T-helper 1 cell treated with Interleukin-12 subunit alpha and Interleukin-12 subunit beta and Interleukin-4 antibody, amounts not matched to agents 30 μg/mL and 1 μg/mL, for 36 hours (primary cell): ENCODE data around the gene DENND1A.
A peak's percentile ranks its signal among the peaks of the same experiment; 100 is the strongest.
"Not testable (repeated sequence)": the region's sequence is repeated elsewhere in the genome, so short reads cannot be mapped to it uniquely, and the experiment has no call there.

Source experiments
- H3K27ac Mint-ChIP-seq: one replicate; pipeline ENCODE4 v1.8.0; 2021; ENCODE audit warnings: mild to moderate bottlenecking, mixed read lengths
- H3K27me3 Mint-ChIP-seq: one replicate; pipeline ENCODE4 v1.8.0; 2021; ENCODE audit warnings: low read depth, mixed read lengths
- H3K36me3 Mint-ChIP-seq: one replicate; pipeline ENCODE4 v1.8.0; 2021; ENCODE audit warnings: low read depth, mixed read lengths
- H3K4me1 Mint-ChIP-seq: one replicate; pipeline ENCODE4 v1.8.0; 2021; ENCODE audit warnings: low read depth, mixed read lengths
- H3K4me3 Mint-ChIP-seq: one replicate; pipeline ENCODE4 v1.8.0; 2021; ENCODE audit warnings: mild to moderate bottlenecking, moderate library complexity, mixed read lengths
- H3K9me3 Mint-ChIP-seq: one replicate; pipeline ENCODE4 v1.8.0; 2021; ENCODE audit warnings: mixed read lengths

Gene DENND1A

GRCh38 chr9:123929870-123930831 lies at the start of gene DENND1A:
Gene DENND1A, minus strand, starts transcription at chr9:123930126. Its CDS starts 221 bp downstream, at chr9:123929905.
- Mint-ChIP-seq H3K36me3 (peaks cover 7% of the 10 kb centered on the region), H3K27me3 (peaks cover 18% of the 10 kb centered on the region), H3K27ac (peak within 1 kb of the TSS; percentile 84), H3K4me1 (peaks cover 26% of the 10 kb centered on the region), H3K4me3 (peak within 1 kb of the TSS; percentile 91), H3K9me3 (no peaks in the 10 kb centered on the region)

- Mint-ChIP-seq H3K4me1 (no peaks in the 10 kb centered on the region), H3K27ac (no peak overlapping the region), H3K36me3 (no peaks in the 10 kb centered on the region), H3K4me3 (no peak overlapping the region), H3K9me3 (peaks cover 4% of the 10 kb centered on the region), H3K27me3 (peaks cover 12% of the 10 kb centered on the region)
Measured at GRCh38 chr9:123978981-123979380, 49.1 kb upstream of the DENND1A start.

- not testable (repeated sequence) for H3K27me3 Mint-ChIP-seq, H3K36me3 Mint-ChIP-seq, H3K4me3 Mint-ChIP-seq, H3K4me1 Mint-ChIP-seq, H3K9me3 Mint-ChIP-seq, H3K27ac Mint-ChIP-seq
Measured at GRCh38 chr9:123976579-123976978, 46.7 kb upstream of the DENND1A start.

- Mint-ChIP-seq H3K36me3 (no peaks in the 10 kb centered on the region), H3K4me3 (no peak overlapping the region), H3K27ac (no peak overlapping the region), H3K9me3 (peaks cover 4% of the 10 kb centered on the region), H3K27me3 (peaks cover 5% of the 10 kb centered on the region), H3K4me1 (no peaks in the 10 kb centered on the region)
Measured at GRCh38 chr9:123975871-123976270, 45.9 kb upstream of the DENND1A start.

- Mint-ChIP-seq H3K4me1 (no peaks in the 10 kb centered on the region), H3K4me3 (no peak overlapping the region), H3K36me3 (no peaks in the 10 kb centered on the region), H3K27ac (no peak overlapping the region), H3K27me3 (peaks cover 5% of the 10 kb centered on the region), H3K9me3 (peaks cover 4% of the 10 kb centered on the region)
Measured at GRCh38 chr9:123974471-123974870, 44.5 kb upstream of the DENND1A start.

GRCh38 chr9:123973590-123974223 lies 43.8 kb upstream of the DENND1A start:
- H3K27ac Mint-ChIP-seq = no peak overlapping the region
- H3K4me3 Mint-ChIP-seq = no peak overlapping the region
- H3K36me3 Mint-ChIP-seq = no peaks in the 10 kb centered on the region
- H3K9me3 Mint-ChIP-seq = no peaks in the 10 kb centered on the region
- no peaks in the 10 kb centered on the region for H3K27me3 Mint-ChIP-seq
- no peaks in the 10 kb centered on the region for H3K4me1 Mint-ChIP-seq

- Mint-ChIP-seq H3K36me3 (no peaks in the 10 kb centered on the region), H3K4me3 (no peak overlapping the region), H3K27me3 (peaks cover under 1% of the 10 kb centered on the region), H3K4me1 (no peaks in the 10 kb centered on the region), H3K27ac (no peak overlapping the region), H3K9me3 (no peaks in the 10 kb centered on the region)
Measured at GRCh38 chr9:123972618-123973017, 42.7 kb upstream of the DENND1A start.

- Mint-ChIP-seq H3K36me3 (peaks cover 2% of the 10 kb centered on the region), H3K4me1 (peaks cover 8% of the 10 kb centered on the region), H3K4me3 (no peak overlapping the region), H3K27ac (no peak overlapping the region), H3K27me3 (peaks cover 23% of the 10 kb centered on the region), H3K9me3 (no peaks in the 10 kb centered on the region)
Measured at GRCh38 chr9:123967323-123967722, 37.4 kb upstream of the DENND1A start.

- Mint-ChIP-seq H3K4me3 (no peak overlapping the region), H3K4me1 (peaks cover 8% of the 10 kb centered on the region), H3K27ac (no peak overlapping the region), H3K36me3 (peaks cover 2% of the 10 kb centered on the region), H3K9me3 (no peaks in the 10 kb centered on the region), H3K27me3 (peaks cover 23% of the 10 kb centered on the region)
Measured at GRCh38 chr9:123965801-123966686, 36.1 kb upstream of the DENND1A start.

GRCh38 chr9:123964761-123965160 lies 34.8 kb upstream of the DENND1A start:
- Mint-ChIP-seq H3K27ac (no peak overlapping the region), H3K9me3 (no peaks in the 10 kb centered on the region), H3K4me3 (no peak overlapping the region), H3K27me3 (peaks cover 30% of the 10 kb centered on the region), H3K4me1 (peaks cover 8% of the 10 kb centered on the region), H3K36me3 (peaks cover 2% of the 10 kb centered on the region)

- Mint-ChIP-seq H3K27ac (no peak overlapping the region), H3K9me3 (no peaks in the 10 kb centered on the region), H3K4me3 (no peak overlapping the region), H3K36me3 (peaks cover 2% of the 10 kb centered on the region), H3K27me3 (peaks cover 25% of the 10 kb centered on the region), H3K4me1 (peaks cover 8% of the 10 kb centered on the region)
Measured at GRCh38 chr9:123960965-123961364, 31.0 kb upstream of the DENND1A start.

- Mint-ChIP-seq H3K27me3 (peaks cover 19% of the 10 kb centered on the region), H3K36me3 (peaks cover 2% of the 10 kb centered on the region), H3K4me3 (no peak overlapping the region), H3K9me3 (no peaks in the 10 kb centered on the region), H3K4me1 (peaks cover 6% of the 10 kb centered on the region), H3K27ac (no peak overlapping the region)
Measured at GRCh38 chr9:123960366-123960765, 30.4 kb upstream of the DENND1A start.

- Mint-ChIP-seq H3K27me3 (peaks cover 13% of the 10 kb centered on the region), H3K9me3 (no peaks in the 10 kb centered on the region), H3K36me3 (peaks cover 2% of the 10 kb centered on the region), H3K4me3 (no peak overlapping the region), H3K27ac (no peak overlapping the region), H3K4me1 (peaks cover 2% of the 10 kb centered on the region)
Measured at GRCh38 chr9:123959787-123960186, 29.9 kb upstream of the DENND1A start.

GRCh38 chr9:123957731-123958130 lies 27.8 kb upstream of the DENND1A start:
- Mint-ChIP-seq H3K27me3 (peaks cover 11% of the 10 kb centered on the region), H3K4me1 (no peaks in the 10 kb centered on the region), H3K36me3 (no peaks in the 10 kb centered on the region), H3K4me3 (no peak overlapping the region), H3K9me3 (no peaks in the 10 kb centered on the region), H3K27ac (no peak overlapping the region)
